Erythroblast (primary cell): Measurements from ENCODE around the gene DHX58.

Experiments used
- GATA1 ChIP-seq: IDR thresholded peaks from 2 replicates; pipeline ENCODE4 v1.6.1; 2011; ENCODE audit warnings: low read depth, mild to moderate bottlenecking, control low read depth, low read length, moderate library complexity
- POLR2A ChIP-seq: IDR thresholded peaks from 2 replicates; pipeline ENCODE4 v1.6.1; 2011; ENCODE audit warnings: mild to moderate bottlenecking, low read length

DNA sequence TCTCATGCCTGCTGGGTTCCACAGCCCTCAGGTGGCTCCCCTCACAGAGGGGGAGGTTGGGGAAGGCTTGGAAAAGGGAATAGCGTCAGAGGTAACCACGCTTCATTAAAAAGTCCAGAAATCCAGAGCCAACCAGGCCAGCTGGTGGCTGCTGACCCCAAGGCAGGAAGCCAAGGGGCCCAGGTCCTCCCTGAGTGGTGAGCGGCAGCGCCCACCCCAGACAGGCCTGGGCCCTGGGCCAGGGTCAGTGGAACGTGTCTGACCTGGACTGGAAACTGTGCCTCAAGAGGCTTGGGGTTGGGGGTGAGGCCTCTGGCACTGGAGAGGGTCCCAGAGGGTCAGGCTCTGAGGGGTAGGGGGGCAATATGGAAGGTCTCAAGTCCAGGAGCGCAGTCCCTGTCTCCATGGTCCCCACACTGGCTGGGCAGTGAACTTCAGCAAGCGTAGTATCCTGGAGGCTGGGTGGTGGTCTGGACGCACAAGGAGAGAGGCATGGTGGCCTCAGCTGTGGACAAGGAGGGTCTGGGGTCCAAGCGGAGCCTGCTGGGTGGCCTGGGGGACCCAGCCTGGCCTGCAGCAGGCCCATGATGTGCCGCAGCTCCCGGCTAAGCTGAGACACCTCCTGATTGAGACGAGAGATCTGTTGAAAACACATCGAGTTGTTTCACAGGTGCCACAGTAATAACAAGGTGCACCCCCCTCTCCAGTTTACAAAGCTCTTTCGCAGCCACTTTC, 47.4 kb upstream of the DHX58 start:
- no peak for TF ChIP-seq POLR2A
- no peak for TF ChIP-seq GATA1
